GM21786 (cell line): ENCODE data around the gene HLA-E.
A peak's percentile ranks its signal among the peaks of the same experiment; 100 is the strongest.
"Not testable (repeated sequence)": the region's sequence is repeated elsewhere in the genome, so short reads cannot be mapped to it uniquely, and the experiment has no call there.

Experiments used
- ATAC-seq: cut with Tn5 transposase; IDR thresholded peaks from one replicate; pipeline ENCODE4 v1.9.1; 2021; ENCODE audit not compliant: unreplicated experiment

HLA-E gene

GRCh38 chr6:30489081-30490025, at the start of gene HLA-E:
Gene HLA-E, plus strand, starts transcription at chr6:30489509. Its CDS starts 23 bp downstream, at chr6:30489532.
- ATAC-seq = peak; percentile 80

- ATAC-seq = no peak
These were observed 48.1 kb upstream of the HLA-E start for GRCh38 chr6:30441171-30441570.

- no peak for ATAC-seq
These were observed 45.5 kb upstream of the HLA-E start for GRCh38 chr6:30443657-30444450.

GRCh38 chr6:30444451-30444742, 44.9 kb upstream of the HLA-E start:
- ATAC-seq = no peak

GRCh38 chr6:30446259-30446658, 43.0 kb upstream of the HLA-E start:
- no peak for ATAC-seq

GRCh38 chr6:30447237-30447636, 42.1 kb upstream of the HLA-E start:
- ATAC-seq = no peak

GRCh38 chr6:30450548-30450908, 38.8 kb upstream of the HLA-E start:
- no peak for ATAC-seq

- ATAC-seq = no peak
These were observed 38.1 kb upstream of the HLA-E start for GRCh38 chr6:30450909-30451841.

GRCh38 chr6:30452736-30453507, 36.4 kb upstream of the HLA-E start:
- no peak for ATAC-seq

GRCh38 chr6:30453508-30454116, 35.7 kb upstream of the HLA-E start:
- ATAC-seq = no peak

GRCh38 chr6:30459145-30459544, 30.2 kb upstream of the HLA-E start:
- no peak for ATAC-seq

- ATAC-seq = no peak
These were observed 28.3 kb upstream of the HLA-E start for GRCh38 chr6:30461055-30461454.

- no peak for ATAC-seq
These were observed 26.8 kb upstream of the HLA-E start for GRCh38 chr6:30462482-30462881.

- ATAC-seq = no peak
These were observed 26.1 kb upstream of the HLA-E start for GRCh38 chr6:30463242-30463641.

GRCh38 chr6:30463651-30464618, 25.4 kb upstream of the HLA-E start:
- ATAC-seq = no peak

- ATAC-seq = no peak
These were observed 23.6 kb upstream of the HLA-E start for GRCh38 chr6:30465595-30466306.

GRCh38 chr6:30470968-30471367, 18.3 kb upstream of the HLA-E start:
- no peak for ATAC-seq

- ATAC-seq = not testable (repeated sequence)
These were observed 14.2 kb upstream of the HLA-E start for GRCh38 chr6:30475116-30475515.
